ENCODE results near the gene FBXO15. TPM values are rescaled to one million over a fixed set of nuclear protein-coding genes. Genes with fewer than 3 reads are reported as not detected.
A peak's percentile ranks its signal among the peaks of the same experiment; 100 is the strongest.

Gene FBXO15
- total and polyA plus RNA-seq, 2 of the 13 experiments (the other 11 are each of a cell fraction or from before 2014, with no cell fraction given): 0.09 to 0.12 TPM

GRCh38 chr18:74040459-74041332 is 106.9 kb downstream of the FBXO15 start (continued):
- TF ChIP-seq AFF4 (CRISPR knock-in tag; IDR thresholded peaks at IDR 0.05) (no peak), ZNF768 (CRISPR knock-in tag; IDR thresholded peaks at IDR 0.05) (peak; percentile 31; the same call in 1 of the 2 replicates), KDM2A (CRISPR knock-in tag; IDR thresholded peaks at IDR 0.05; ENCODE audit: borderline replicate concordance, low read depth) (no peak), RBFOX2 (IDR thresholded peaks at IDR 0.05; ENCODE audit: low read depth, low read length) (no peak), ZNF678 (CRISPR knock-in tag; IDR thresholded peaks at IDR 0.05) (no peak), SNAPC4 (CRISPR knock-in tag; IDR thresholded peaks at IDR 0.05) (no peak), CAMTA2 (CRISPR knock-in tag; IDR thresholded peaks at IDR 0.05; ENCODE audit: borderline replicate concordance) (no peak), XBP1 (CRISPR knock-in tag; IDR thresholded peaks at IDR 0.05) (no peak), NFRKB (IDR thresholded peaks at IDR 0.05) (no peak), KDM5B (CRISPR knock-in tag; IDR thresholded peaks at IDR 0.05; ENCODE audit: borderline replicate concordance) (0 out of 2 replicates have a peak, but pooled peaks have one; percentile 23), SMC3 (IDR thresholded peaks at IDR 0.05; ENCODE audit: low read length) (peak; percentile 57; the same call in 1 of the 2 replicates), ELK4 (CRISPR knock-in tag; IDR thresholded peaks at IDR 0.05; ENCODE audit: borderline replicate concordance) (no peak), ARID4A (CRISPR knock-in tag; IDR thresholded peaks at IDR 0.05; ENCODE audit: borderline replicate concordance) (0 out of 2 replicates have a peak, but pooled peaks have one; percentile 21), ZNF350 (CRISPR knock-in tag; IDR thresholded peaks at IDR 0.05; ENCODE audit: borderline replicate concordance, low read depth) (no peak)
